SK-N-SH treated with all-trans-retinoic acid at 6 μM for 48 hours (cell line): ENCODE measurements around the gene PCDHGA3.

Experiments
- ATAC-seq: fragments of 200-7000 bp; cut with Tn5 transposase; 3 replicates; pipeline ENCODE4 v1.9.1; 2020; ENCODE audit warnings: mild to moderate bottlenecking, moderate library complexity
- BACH2 ChIP-seq: fragments of 250-450 bp; sonication (Bioruptor Pico); IDR thresholded peaks from 2 replicates; pipeline ENCODE4 v1.9.0; 2021; ENCODE audit warnings: mild to moderate bottlenecking, borderline replicate concordance
- CSDC2 ChIP-seq: fragments of 250-450 bp; sonication (Bioruptor Pico); IDR thresholded peaks from 2 replicates; pipeline ENCODE4 v1.5.0; 2020; ENCODE audit warnings: mild to moderate bottlenecking, moderate library complexity
- ESRRG ChIP-seq: fragments of 250-450 bp; sonication (Bioruptor Pico); IDR thresholded peaks from 2 replicates; pipeline ENCODE4 v1.6.1; 2021; ENCODE audit warnings: mild to moderate bottlenecking
- GLIS3 ChIP-seq: fragments of 250-450 bp; sonication (Bioruptor Pico); IDR thresholded peaks from 2 replicates; pipeline ENCODE4 v1.5.0; 2020; ENCODE audit warnings: mild to moderate bottlenecking, moderate library complexity
- ISL1 ChIP-seq: fragments of 250-450 bp; sonication (Bioruptor Pico); IDR thresholded peaks from 2 replicates; pipeline ENCODE4 v2.1.2; 2022; ENCODE audit warnings: mild to moderate bottlenecking, moderate library complexity
- OSR1 ChIP-seq: fragments of 250-450 bp; sonication (Bioruptor Pico); IDR thresholded peaks from 2 replicates; pipeline ENCODE4 v1.8.0; 2022; ENCODE audit warnings: moderate library complexity, mild to moderate bottlenecking, inconsistent platforms
- PPARA ChIP-seq: fragments of 250-450 bp; sonication (Bioruptor Pico); IDR thresholded peaks from 2 replicates; pipeline ENCODE4 v1.5.0; 2020; ENCODE audit warnings: mild to moderate bottlenecking, borderline replicate concordance
- RARB ChIP-seq: fragments of 250-450 bp; sonication (Bioruptor Pico); IDR thresholded peaks from 2 replicates; pipeline ENCODE4 v1.8.0; 2021; ENCODE audit warnings: mild to moderate bottlenecking, moderate library complexity
- SNAI2 ChIP-seq: fragments of 250-450 bp; sonication (Bioruptor Pico); IDR thresholded peaks from 2 replicates; pipeline ENCODE4 v1.5.0; 2020; ENCODE audit warnings: mild to moderate bottlenecking, moderate library complexity
- TCF4 ChIP-seq: fragments of 250-450 bp; sonication (Bioruptor Pico); IDR thresholded peaks from 2 replicates; pipeline ENCODE4 v1.8.0; 2021; ENCODE audit warnings: mild to moderate bottlenecking, moderate library complexity, borderline replicate concordance
- ZC3H10 ChIP-seq: fragments of 250-450 bp; sonication (Bioruptor Pico); IDR thresholded peaks from 2 replicates; pipeline ENCODE4 v1.5.1; 2021; ENCODE audit warnings: mild to moderate bottlenecking, moderate library complexity
- ZFP3 ChIP-seq: fragments of 250-450 bp; sonication (Bioruptor Pico); IDR thresholded peaks from 2 replicates; pipeline ENCODE4 v1.5.0; 2020; ENCODE audit warnings: mild to moderate bottlenecking, moderate library complexity
- ZFP30 ChIP-seq: fragments of 450-650 bp; formaldehyde crosslinking; IDR thresholded peaks from 2 replicates; pipeline ENCODE4 v1.5.0; 2022; ENCODE audit warnings: mild to moderate bottlenecking, moderate library complexity
- ZNF565 ChIP-seq: fragments of 450-650 bp; formaldehyde crosslinking; conservative IDR thresholded peaks from 2 replicates; pipeline ENCODE4 v1.5.0; 2020; ENCODE audit warnings: low read depth, mild to moderate bottlenecking, moderate library complexity
- ZNF70 ChIP-seq: fragments of 450-650 bp; formaldehyde crosslinking; IDR thresholded peaks from 2 replicates; pipeline ENCODE4 v1.5.0; 2020; ENCODE audit warnings: mild to moderate bottlenecking, moderate library complexity
- ZNF8 ChIP-seq: fragments of 450-650 bp; formaldehyde crosslinking; IDR thresholded peaks from 2 replicates; pipeline ENCODE4 v1.5.0; 2020; ENCODE audit warnings: mild to moderate bottlenecking, moderate library complexity
- TF ChIP-seq, protein P1 (sequence below): fragments of 250-450 bp; sonication (Bioruptor Pico); IDR thresholded peaks from 2 replicates; pipeline ENCODE4 v1.5.0; 2020; ENCODE audit warnings: mild to moderate bottlenecking, moderate library complexity
- TF ChIP-seq, protein P2 (sequence below): fragments of 250-450 bp; sonication (Bioruptor Pico); IDR thresholded peaks from 2 replicates; pipeline ENCODE4 v1.5.1; 2021; ENCODE audit warnings: mild to moderate bottlenecking, moderate library complexity
- TF ChIP-seq, protein P3 (sequence below): fragments of 250-450 bp; sonication (Bioruptor Pico); IDR thresholded peaks from 2 replicates; pipeline ENCODE4 v1.5.1; 2020; ENCODE audit warnings: low read depth, mild to moderate bottlenecking, moderate library complexity
- TF ChIP-seq, protein P4 (sequence below): fragments of 250-450 bp; sonication (Bioruptor Pico); IDR thresholded peaks from 2 replicates; pipeline ENCODE4 v1.8.0; 2020; ENCODE audit warnings: mild to moderate bottlenecking, moderate library complexity, borderline replicate concordance
- TF ChIP-seq, protein P5 (sequence below): fragments of 250-450 bp; sonication (Bioruptor Pico); IDR thresholded peaks from 2 replicates; pipeline ENCODE4 v1.8.0; 2021; ENCODE audit warnings: low read depth, mild to moderate bottlenecking, moderate library complexity, borderline replicate concordance

The PCDHGA3 gene

DNA sequence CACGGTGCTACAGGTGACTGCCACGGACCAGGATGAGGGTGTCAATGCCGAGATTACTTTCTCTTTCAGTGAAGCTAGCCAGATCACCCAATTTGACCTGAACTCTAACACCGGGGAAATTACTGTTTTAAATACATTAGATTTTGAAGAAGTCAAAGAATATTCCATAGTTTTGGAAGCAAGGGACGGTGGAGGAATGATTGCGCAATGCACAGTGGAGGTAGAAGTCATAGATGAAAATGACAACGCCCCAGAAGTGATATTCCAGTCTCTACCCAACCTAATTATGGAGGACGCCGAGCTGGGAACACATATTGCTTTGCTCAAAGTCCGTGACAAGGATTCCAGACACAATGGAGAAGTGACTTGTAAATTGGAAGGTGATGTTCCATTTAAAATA is 45.0 kb downstream of the PCDHGA3 start:
- ATAC-seq = no peak
- TF ChIP-seq ISL1 (CRISPR knock-in tag) (no peak), ZFP30 (CRISPR knock-in tag) (no peak), ZFP3 (no peak), RARB (CRISPR knock-in tag) (no peak), OSR1 (CRISPR knock-in tag) (no peak), ZC3H10 (no peak), ZNF565 (no peak)
- TF ChIP-seq, protein P1, sequence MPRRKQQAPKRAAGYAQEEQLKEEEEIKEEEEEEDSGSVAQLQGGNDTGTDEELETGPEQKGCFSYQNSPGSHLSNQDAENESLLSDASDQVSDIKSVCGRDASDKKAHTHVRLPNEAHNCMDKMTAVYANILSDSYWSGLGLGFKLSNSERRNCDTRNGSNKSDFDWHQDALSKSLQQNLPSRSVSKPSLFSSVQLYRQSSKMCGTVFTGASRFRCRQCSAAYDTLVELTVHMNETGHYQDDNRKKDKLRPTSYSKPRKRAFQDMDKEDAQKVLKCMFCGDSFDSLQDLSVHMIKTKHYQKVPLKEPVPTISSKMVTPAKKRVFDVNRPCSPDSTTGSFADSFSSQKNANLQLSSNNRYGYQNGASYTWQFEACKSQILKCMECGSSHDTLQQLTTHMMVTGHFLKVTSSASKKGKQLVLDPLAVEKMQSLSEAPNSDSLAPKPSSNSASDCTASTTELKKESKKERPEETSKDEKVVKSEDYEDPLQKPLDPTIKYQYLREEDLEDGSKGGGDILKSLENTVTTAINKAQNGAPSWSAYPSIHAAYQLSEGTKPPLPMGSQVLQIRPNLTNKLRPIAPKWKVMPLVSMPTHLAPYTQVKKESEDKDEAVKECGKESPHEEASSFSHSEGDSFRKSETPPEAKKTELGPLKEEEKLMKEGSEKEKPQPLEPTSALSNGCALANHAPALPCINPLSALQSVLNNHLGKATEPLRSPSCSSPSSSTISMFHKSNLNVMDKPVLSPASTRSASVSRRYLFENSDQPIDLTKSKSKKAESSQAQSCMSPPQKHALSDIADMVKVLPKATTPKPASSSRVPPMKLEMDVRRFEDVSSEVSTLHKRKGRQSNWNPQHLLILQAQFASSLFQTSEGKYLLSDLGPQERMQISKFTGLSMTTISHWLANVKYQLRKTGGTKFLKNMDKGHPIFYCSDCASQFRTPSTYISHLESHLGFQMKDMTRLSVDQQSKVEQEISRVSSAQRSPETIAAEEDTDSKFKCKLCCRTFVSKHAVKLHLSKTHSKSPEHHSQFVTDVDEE = no peak
- TF ChIP-seq, protein P2, sequence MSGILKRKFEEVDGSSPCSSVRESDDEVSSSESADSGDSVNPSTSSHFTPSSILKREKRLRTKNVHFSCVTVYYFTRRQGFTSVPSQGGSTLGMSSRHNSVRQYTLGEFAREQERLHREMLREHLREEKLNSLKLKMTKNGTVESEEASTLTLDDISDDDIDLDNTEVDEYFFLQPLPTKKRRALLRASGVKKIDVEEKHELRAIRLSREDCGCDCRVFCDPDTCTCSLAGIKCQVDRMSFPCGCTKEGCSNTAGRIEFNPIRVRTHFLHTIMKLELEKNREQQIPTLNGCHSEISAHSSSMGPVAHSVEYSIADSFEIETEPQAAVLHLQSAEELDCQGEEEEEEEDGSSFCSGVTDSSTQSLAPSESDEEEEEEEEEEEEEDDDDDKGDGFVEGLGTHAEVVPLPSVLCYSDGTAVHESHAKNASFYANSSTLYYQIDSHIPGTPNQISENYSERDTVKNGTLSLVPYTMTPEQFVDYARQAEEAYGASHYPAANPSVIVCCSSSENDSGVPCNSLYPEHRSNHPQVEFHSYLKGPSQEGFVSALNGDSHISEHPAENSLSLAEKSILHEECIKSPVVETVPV = no peak
- TF ChIP-seq, all 23 proteins: peak for 0

DNA sequence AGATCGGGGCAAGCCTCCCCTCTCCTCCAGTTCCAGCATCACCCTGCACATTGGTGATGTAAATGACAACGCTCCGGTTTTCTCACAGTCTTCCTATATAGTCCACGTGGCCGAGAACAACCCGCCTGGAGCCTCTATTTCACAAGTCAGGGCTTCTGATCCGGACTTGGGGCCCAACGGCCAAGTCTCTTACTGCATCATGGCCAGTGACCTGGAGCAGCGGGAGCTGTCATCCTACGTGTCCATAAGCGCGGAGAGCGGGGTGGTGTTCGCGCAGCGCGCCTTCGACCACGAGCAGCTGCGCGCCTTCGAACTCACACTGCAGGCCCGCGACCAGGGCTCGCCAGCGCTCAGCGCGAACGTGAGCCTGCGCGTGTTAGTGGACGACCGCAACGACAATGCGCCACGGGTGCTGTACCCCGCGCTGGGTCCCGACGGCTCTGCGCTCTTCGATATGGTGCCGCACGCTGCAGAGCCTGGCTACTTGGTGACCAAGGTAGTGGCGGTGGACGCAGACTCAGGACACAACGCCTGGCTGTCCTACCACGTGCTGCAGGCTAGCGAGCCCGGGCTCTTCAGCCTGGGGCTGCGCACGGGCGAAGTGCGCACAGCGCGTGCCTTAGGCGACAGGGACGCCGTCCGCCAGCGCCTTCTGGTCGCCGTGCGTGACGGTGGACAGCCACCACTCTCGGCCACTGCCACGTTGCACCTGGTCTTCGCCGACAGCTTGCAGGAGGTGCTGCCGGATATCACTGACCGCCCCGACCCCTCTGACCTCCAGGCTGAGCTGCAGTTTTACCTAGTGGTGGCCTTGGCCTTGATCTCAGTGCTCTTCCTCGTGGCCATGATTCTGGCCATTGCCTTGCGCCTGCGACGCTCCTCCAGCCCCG is 45.8 kb downstream of the PCDHGA3 start:
- TF ChIP-seq, protein P3, sequence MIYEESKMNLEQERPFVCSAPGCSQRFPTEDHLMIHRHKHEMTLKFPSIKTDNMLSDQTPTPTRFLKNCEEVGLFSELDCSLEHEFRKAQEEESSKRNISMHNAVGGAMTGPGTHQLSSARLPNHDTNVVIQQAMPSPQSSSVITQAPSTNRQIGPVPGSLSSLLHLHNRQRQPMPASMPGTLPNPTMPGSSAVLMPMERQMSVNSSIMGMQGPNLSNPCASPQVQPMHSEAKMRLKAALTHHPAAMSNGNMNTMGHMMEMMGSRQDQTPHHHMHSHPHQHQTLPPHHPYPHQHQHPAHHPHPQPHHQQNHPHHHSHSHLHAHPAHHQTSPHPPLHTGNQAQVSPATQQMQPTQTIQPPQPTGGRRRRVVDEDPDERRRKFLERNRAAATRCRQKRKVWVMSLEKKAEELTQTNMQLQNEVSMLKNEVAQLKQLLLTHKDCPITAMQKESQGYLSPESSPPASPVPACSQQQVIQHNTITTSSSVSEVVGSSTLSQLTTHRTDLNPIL (CRISPR knock-in tag) = no peak
- TF ChIP-seq OSR1 (CRISPR knock-in tag) (no peak), ZFP30 (CRISPR knock-in tag) (no peak), GLIS3 (no peak), SNAI2 (CRISPR knock-in tag) (no peak), ZNF70 (CRISPR knock-in tag) (no peak), RARB (CRISPR knock-in tag) (no peak), PPARA (CRISPR knock-in tag) (no peak), ZC3H10 (no peak), ESRRG (CRISPR knock-in tag) (no peak), CSDC2 (CRISPR knock-in tag) (no peak), ZNF8 (CRISPR knock-in tag) (no peak), ZNF565 (no peak), TCF4 (CRISPR knock-in tag) (no peak)
- TF ChIP-seq, protein P4, sequence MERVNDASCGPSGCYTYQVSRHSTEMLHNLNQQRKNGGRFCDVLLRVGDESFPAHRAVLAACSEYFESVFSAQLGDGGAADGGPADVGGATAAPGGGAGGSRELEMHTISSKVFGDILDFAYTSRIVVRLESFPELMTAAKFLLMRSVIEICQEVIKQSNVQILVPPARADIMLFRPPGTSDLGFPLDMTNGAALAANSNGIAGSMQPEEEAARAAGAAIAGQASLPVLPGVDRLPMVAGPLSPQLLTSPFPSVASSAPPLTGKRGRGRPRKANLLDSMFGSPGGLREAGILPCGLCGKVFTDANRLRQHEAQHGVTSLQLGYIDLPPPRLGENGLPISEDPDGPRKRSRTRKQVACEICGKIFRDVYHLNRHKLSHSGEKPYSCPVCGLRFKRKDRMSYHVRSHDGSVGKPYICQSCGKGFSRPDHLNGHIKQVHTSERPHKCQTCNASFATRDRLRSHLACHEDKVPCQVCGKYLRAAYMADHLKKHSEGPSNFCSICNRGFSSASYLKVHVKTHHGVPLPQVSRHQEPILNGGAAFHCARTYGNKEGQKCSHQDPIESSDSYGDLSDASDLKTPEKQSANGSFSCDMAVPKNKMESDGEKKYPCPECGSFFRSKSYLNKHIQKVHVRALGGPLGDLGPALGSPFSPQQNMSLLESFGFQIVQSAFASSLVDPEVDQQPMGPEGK (CRISPR knock-in tag) = no peak
- TF ChIP-seq, all 23 proteins: peak for 0
- ATAC-seq = no peak

DNA sequence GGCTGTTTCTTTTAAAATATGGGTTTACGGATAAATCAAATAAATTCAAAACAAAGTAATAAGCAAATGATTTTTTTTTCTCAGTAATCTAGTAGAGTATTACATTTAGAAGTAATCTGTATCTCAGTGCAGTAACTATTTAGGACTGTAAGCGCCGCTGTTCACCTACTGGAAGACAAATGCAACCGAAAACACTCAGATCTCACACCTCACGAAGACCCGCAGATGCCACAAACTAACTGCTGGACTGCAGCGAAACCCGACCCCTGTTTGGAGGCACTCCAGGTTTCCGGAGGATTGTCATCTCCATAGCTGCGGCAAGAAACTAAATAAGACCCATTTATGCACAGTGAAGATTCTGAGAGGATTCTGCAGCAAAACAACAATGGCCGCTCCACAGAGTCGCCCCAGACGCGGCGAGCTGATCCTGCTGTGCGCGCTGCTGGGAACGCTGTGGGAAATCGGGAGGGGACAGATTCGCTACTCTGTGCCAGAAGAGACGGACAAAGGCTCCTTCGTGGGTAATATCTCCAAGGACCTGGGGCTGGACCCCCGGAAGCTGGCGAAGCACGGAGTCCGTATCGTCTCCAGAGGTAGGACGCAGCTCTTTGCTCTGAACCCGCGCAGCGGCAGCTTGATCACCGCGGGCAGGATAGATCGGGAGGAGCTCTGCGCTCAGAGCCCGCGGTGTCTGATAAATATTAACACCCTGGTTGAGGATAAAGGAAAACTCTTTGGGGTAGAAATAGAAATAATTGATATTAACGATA is 49.0 kb downstream of the PCDHGA3 start, which contains the start of gene PCDHGA8:
TSS of gene PCDHGA8 (plus strand) at position 205 of the 770 bp plus-strand sequence. CDS start at position 386, 181 bp downstream.
- TF ChIP-seq ISL1 (CRISPR knock-in tag) = no peak
- TF ChIP-seq ZFP30 (CRISPR knock-in tag) = no peak
- TF ChIP-seq TCF4 (CRISPR knock-in tag) = no peak
- TF ChIP-seq OSR1 (CRISPR knock-in tag) = no peak
- TF ChIP-seq, protein P2 = no peak
- no peak for TF ChIP-seq ZNF565
- no peak for TF ChIP-seq BACH2 (CRISPR knock-in tag)
- TF ChIP-seq SNAI2 (CRISPR knock-in tag) = no peak
- TF ChIP-seq, protein P5, sequence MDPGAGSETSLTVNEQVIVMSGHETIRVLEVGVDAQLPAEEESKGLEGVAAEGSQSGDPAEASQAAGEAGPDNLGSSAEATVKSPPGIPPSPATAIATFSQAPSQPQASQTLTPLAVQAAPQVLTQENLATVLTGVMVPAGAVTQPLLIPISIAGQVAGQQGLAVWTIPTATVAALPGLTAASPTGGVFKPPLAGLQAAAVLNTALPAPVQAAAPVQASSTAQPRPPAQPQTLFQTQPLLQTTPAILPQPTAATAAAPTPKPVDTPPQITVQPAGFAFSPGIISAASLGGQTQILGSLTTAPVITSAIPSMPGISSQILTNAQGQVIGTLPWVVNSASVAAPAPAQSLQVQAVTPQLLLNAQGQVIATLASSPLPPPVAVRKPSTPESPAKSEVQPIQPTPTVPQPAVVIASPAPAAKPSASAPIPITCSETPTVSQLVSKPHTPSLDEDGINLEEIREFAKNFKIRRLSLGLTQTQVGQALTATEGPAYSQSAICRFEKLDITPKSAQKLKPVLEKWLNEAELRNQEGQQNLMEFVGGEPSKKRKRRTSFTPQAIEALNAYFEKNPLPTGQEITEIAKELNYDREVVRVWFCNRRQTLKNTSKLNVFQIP (CRISPR knock-in tag) = no peak
- TF ChIP-seq, protein P1 = no peak
- no peak for TF ChIP-seq ZC3H10
- no peak for TF ChIP-seq ESRRG (CRISPR knock-in tag)
- TF ChIP-seq, all 23 proteins: peak for 0
- ATAC-seq = no peak
